IMR-90 (cell line): ENCODE data around the gene ATRX. TPM values are rescaled to one million over a fixed set of nuclear protein-coding genes. Genes with fewer than 3 reads are reported as not detected.

Experiments used
- ATAC-seq: fragments of 200-7000 bp; cut with Tn5 transposase; 2 replicates; pipeline ENCODE4 v1.9.1; 2020; ENCODE audit warnings: low read depth, mild to moderate bottlenecking, moderate library complexity
- BruUV-seq: library from RNA; stranded (reverse); fragments of 400-500 nt; replicated peaks from 2 replicates; lab custom pipeline; 2021; lab: Mats Ljungman, UMichigan
- CTCF ChIA-PET: fragments of 300-600 bp; formaldehyde crosslinking; extraction: SDS; loops from one replicate; lab custom pipeline; 2021; ENCODE audit warnings: antibody characterized with exemption; lab: Yijun Ruan, JAX
- POLR2A ChIA-PET: fragments of 300-600 bp; sonication (Branson Sonifier 250); formaldehyde crosslinking; loops from one replicate; lab custom pipeline; 2022; ENCODE audit warnings: antibody characterized with exemption; ENCODE audit not compliant: unreplicated experiment; lab: Charles Lee
- DNase-seq: peaks from one replicate; pipeline ENCODE4 v3.0.0; 2013
- H2AFZ ChIP-seq: replicated peaks from 2 replicates; pipeline ENCODE3; 2013; ENCODE audit warnings: low read length, mild to moderate bottlenecking; ENCODE audit not compliant: poor library complexity
- H2AK5ac ChIP-seq: 2 replicates; pipeline ENCODE4 v1.6.1; 2013; ENCODE audit warnings: low read depth, low read length, inconsistent platforms
- H2AK9ac ChIP-seq: replicated peaks from 2 replicates; pipeline ENCODE3; 2013; ENCODE audit warnings: mild to moderate bottlenecking, low read depth, low read length, moderate library complexity; ENCODE audit not compliant: poor library complexity
- H2BK120ac ChIP-seq: 2 replicates; pipeline ENCODE4 v1.6.1; 2013; ENCODE audit warnings: low read depth, low read length, inconsistent platforms
- H2BK15ac ChIP-seq: 3 replicates; pipeline ENCODE4 v1.6.1; 2013; ENCODE audit warnings: low read depth, low read length, inconsistent platforms
- H2BK20ac ChIP-seq: 2 replicates; pipeline ENCODE4 v1.6.1; 2013; ENCODE audit warnings: low read depth, mild to moderate bottlenecking, inconsistent platforms, low read length, moderate library complexity
- H2BK5ac ChIP-seq: 2 replicates; pipeline ENCODE4 v1.6.1; 2013; ENCODE audit warnings: mild to moderate bottlenecking, low read depth, low read length, inconsistent platforms; ENCODE audit not compliant: poor library complexity, severe bottlenecking
- H3K14ac ChIP-seq: replicated peaks from 2 replicates; pipeline ENCODE4 v1.6.1; 2013; ENCODE audit warnings: low read depth, low read length, inconsistent platforms
- H3K18ac ChIP-seq: 2 replicates; pipeline ENCODE4 v1.6.1; 2013; ENCODE audit warnings: low read depth, low read length, control low read depth
- H3K23ac ChIP-seq: 2 replicates; pipeline ENCODE4 v1.6.1; 2013; ENCODE audit warnings: low read depth, low read length, inconsistent platforms
- H3K27ac ChIP-seq: 2 replicates; pipeline ENCODE4 v1.5.1; 2013; ENCODE audit warnings: mild to moderate bottlenecking, control low read depth, low read length; ENCODE audit not compliant: insufficient read depth
- H3K27me3 ChIP-seq: 2 replicates; pipeline ENCODE4 v1.6.1; 2013; ENCODE audit warnings: low read length; ENCODE audit not compliant: control insufficient read depth, insufficient read depth
- H3K36me3 ChIP-seq: 2 replicates; pipeline ENCODE4 v1.6.1; 2013; ENCODE audit warnings: low read length, mixed read lengths; ENCODE audit not compliant: control insufficient read depth, insufficient read depth
- H3K4ac ChIP-seq: 2 replicates; pipeline ENCODE4 v1.6.1; 2013; ENCODE audit warnings: low read depth, low read length, inconsistent platforms
- H3K4me1 ChIP-seq: 2 replicates; pipeline ENCODE4 v1.6.1; 2013; ENCODE audit warnings: low read length, mixed read lengths; ENCODE audit not compliant: control insufficient read depth, insufficient read depth
- H3K4me2 ChIP-seq: 2 replicates; pipeline ENCODE4 v1.6.1; 2013; ENCODE audit warnings: low read depth, mild to moderate bottlenecking, control low read depth, low read length, moderate library complexity
- H3K4me3 ChIP-seq: 2 replicates; pipeline ENCODE4 v1.5.1; 2013; ENCODE audit warnings: low read depth, mild to moderate bottlenecking, control low read depth, low read length, moderate library complexity; ENCODE audit not compliant: insufficient read depth
- H3K56ac ChIP-seq: 2 replicates; pipeline ENCODE4 v1.6.1; 2013; ENCODE audit warnings: low read length, inconsistent platforms; ENCODE audit not compliant: insufficient read depth; ENCODE audit errors: extremely low read depth
- H3K79me1 ChIP-seq, 2 experiments: 2 replicates each; pipeline ENCODE4 v1.6.1; 2013; ENCODE audit warnings: low read length in 2 of 2, inconsistent platforms in 1 of 2, low read depth in 1 of 2
- H3K9ac ChIP-seq: 2 replicates; pipeline ENCODE4 v1.6.1; 2013; ENCODE audit warnings: low read depth, low read length, control low read depth
- H3K9me1 ChIP-seq: 2 replicates; pipeline ENCODE4 v1.6.1; 2013; ENCODE audit warnings: low read length, inconsistent platforms; ENCODE audit not compliant: insufficient read depth
- H3K9me3 ChIP-seq: 2 replicates; pipeline ENCODE4 v1.6.1; 2013; ENCODE audit warnings: low read length; ENCODE audit not compliant: control insufficient read depth, insufficient read depth
- H4K20me1 ChIP-seq: 2 replicates; pipeline ENCODE4 v1.6.1; 2013; ENCODE audit warnings: low read length, inconsistent platforms; ENCODE audit not compliant: insufficient read depth
- H4K5ac ChIP-seq: 2 replicates; pipeline ENCODE4 v1.6.1; 2013; ENCODE audit warnings: mild to moderate bottlenecking, low read depth, low read length, control low read depth
- H4K8ac ChIP-seq, 2 experiments: 2 replicates each; pipeline ENCODE4 v1.6.1; 2013; ENCODE audit warnings: low read depth in 2 of 2, low read length in 2 of 2, control low read depth in 1 of 2, inconsistent platforms in 1 of 2
- H4K91ac ChIP-seq: 2 replicates; pipeline ENCODE4 v1.6.1; 2013; ENCODE audit warnings: low read depth, low read length, inconsistent platforms; ENCODE audit not compliant: insufficient read depth
- MAZ ChIP-seq: IDR thresholded peaks from 2 replicates; pipeline ENCODE4 v1.6.1; 2012; ENCODE audit warnings: low read depth, mild to moderate bottlenecking, low read length, improper control_type of control experiment, moderate library complexity, borderline replicate concordance
- SMC3 ChIP-seq: fragments of 150-350 bp; IDR thresholded peaks from 2 replicates; pipeline ENCODE4 v1.6.1; 2016; ENCODE audit warnings: low read depth, mild to moderate bottlenecking, antibody characterized with exemption, low read length, moderate library complexity
- WGBS, 2 experiments: methylation state at CpG; one replicate each; pipeline versions ENCODE4 v1.1.5 to v1.1.7; 2013; ENCODE audit warnings: missing lambda C conversion rate in 2 of 2; ENCODE audit not compliant: insufficient read length in 1 of 2; ENCODE audit errors: extremely low coverage in 2 of 2; 5-methylcytosine and 5-hydroxymethylcytosine counted together
- dilution Hi-C: fragments of 300-500 bp; cut with HindIII; formaldehyde crosslinking; loops from one replicate; pipeline ENCODE4 v1.14.3; 2018; ENCODE audit warnings: low sequenced_read_pairs; ENCODE audit not compliant: unreplicated experiment
- in situ Hi-C: fragments of 300-500 bp; cut with MboI; formaldehyde crosslinking; loops from 3 replicates; pipeline ENCODE4 v1.14.3; 2019; ENCODE audit warnings: low sequenced_read_pairs, inconsistent platforms, mixed read lengths
- intact Hi-C: fragments of 100-400 bp; cut with micrococcal nuclease; formaldehyde crosslinking; loops from 2 replicates; pipeline ENCODE4 v1.10.0; 2022
- polyA plus RNA-seq, 3 experiments: library from polyadenylated mRNA; depleted of rRNA; stranded (reverse); fragments of >200 nt; gene quantifications; 2 replicates each; pipeline ENCODE4 v1.2.3, GENCODE V29; 2012; ENCODE audit warnings: low replicate concordance in 1 of 3
- total RNA-seq: library from RNA; depleted of rRNA; stranded (reverse); fragments of >200 nt; gene quantifications from 2 replicates; pipeline ENCODE4 v1.2.3, GENCODE V29; 2012

The ATRX gene
- total and polyA plus RNA-seq, 2 of the 4 experiments (the other 2 are of a cell fraction), result 20.7 to 73.8 TPM

- Histone ChIP-seq H3K4me3 (no peak overlapping the region), H3K4me1 (no peaks in the 10 kb centered on the region), H3K27ac (no peak overlapping the region), H3K14ac (no peak overlapping the region), H2BK120ac (no peak overlapping the region), H3K4me2 (0 out of 2 replicates have a peak overlapping the region, but pooled peaks have one; percentile 23), H3K18ac (no peak overlapping the region), H2AFZ (no peak overlapping the region), H2AK5ac (no peak overlapping the region), H2BK20ac (no peak overlapping the region), H3K9me3 (no peaks in the 10 kb centered on the region), H2BK5ac (no peak overlapping the region), H4K20me1 (peaks cover 20% of the 10 kb centered on the region), H3K56ac (no peak overlapping the region), H3K9ac (no peak overlapping the region), H4K91ac (no peak overlapping the region), H3K79me1 (no peaks in the 10 kb centered on the region), H3K9me1 (no peaks in the 10 kb centered on the region), H2AK9ac (no peak overlapping the region), H4K5ac (no peak overlapping the region), H3K4ac (no peak overlapping the region), H3K36me3 (no peaks in the 10 kb centered on the region), H3K23ac (no peak overlapping the region), H2BK15ac (no peak overlapping the region), H3K27me3 (no peaks in the 10 kb centered on the region), H4K8ac (no peak overlapping the region)
- in situ Hi-C loops (no loop called here), intact Hi-C loops (loop anchor here (10.0 kb wide), 1 partner anchor 107 kb away; the partner anchor contains the start of genes COX7B and MAGT1), dilution Hi-C loops (no loop called here)
- BruUV-seq, result no TSS peak
- TF ChIP-seq MAZ, result no peak
- TF ChIP-seq SMC3, result no peak
- no CpG with 5 or more reads among the region's 2 CpGs for WGBS, 2 experiments
- DNase-seq, result peak; percentile 14
- ChIA-PET CTCF (no interaction called here), POLR2A (no interaction called here)
- no peak for ATAC-seq
These were observed 2.0 kb upstream of the ATRX start for GRCh38 chrX:77788050-77788449.
